ENCODE data around the gene NLK. TPM values are rescaled to one million over a fixed set of nuclear protein-coding genes. Genes with fewer than 3 reads are reported as not detected.
"Not testable (repeated sequence)": the region's sequence is repeated elsewhere in the genome, so short reads cannot be mapped to it uniquely, and the experiment has no call there.

Gene NLK
- total RNA-seq, 2 experiments from 2014 or later: 7.1 to 8.8 TPM

GRCh38 chr17:28194382-28194781, 151.9 kb downstream of the NLK start:
- Mint-ChIP-seq H3K9me3 (ENCODE audit: low read depth) (no peaks in the 10 kb centered on the region), H3K4me1 (peaks cover 4% of the 10 kb centered on the region), H3K4me3 (no peak overlapping the region), H3K36me3 (ENCODE audit: low read depth) (peaks cover 8% of the 10 kb centered on the region), H3K27ac (no peak overlapping the region), H3K27me3 (no peaks in the 10 kb centered on the region)
- intact Hi-C loops (cut with DNase I, micrococcal nuclease): loop anchor here in 1 of 2 experiments (10.0 kb wide), 1 partner anchor 60 kb away; no protein-coding TSS in a partner anchor
- no peak for DNase-seq
- no peak for ATAC-seq
- POLR2A ChIA-PET: no interaction called here
- CTCF ChIA-PET: no interaction called here

- no peaks in the 10 kb centered on the region for H3K9me3 Mint-ChIP-seq (ENCODE audit: low read depth)
These were observed 154.2 kb downstream of the NLK start for GRCh38 chr17:28196636-28197035.

GRCh38 chr17:28199115-28199514, 156.6 kb downstream of the NLK start:
- no peak for DNase-seq
- Mint-ChIP-seq H3K27me3 (no peaks in the 10 kb centered on the region), H3K4me3 (no peak overlapping the region), H3K4me1 (peaks cover 4% of the 10 kb centered on the region), H3K9me3 (ENCODE audit: low read depth) (no peaks in the 10 kb centered on the region), H3K36me3 (ENCODE audit: low read depth) (peaks cover 8% of the 10 kb centered on the region), H3K27ac (no peak overlapping the region)
- ATAC-seq: no peak
- ChIA-PET CTCF (interaction anchor here (0.7 kb wide), 1 partner anchor 282 kb away, joined by 4 read pairs; no protein-coding TSS in a partner anchor), POLR2A (no interaction called here)
- intact Hi-C loops (cut with DNase I, micrococcal nuclease): loop anchor here in 1 of 2 experiments (10.0 kb wide), 1 partner anchor 56 kb away; no protein-coding TSS in a partner anchor

More at GRCh38 chr17:28196636-28197035, 154.2 kb downstream of the NLK start:
- Mint-ChIP-seq H3K36me3 (ENCODE audit: low read depth) (peaks cover 8% of the 10 kb centered on the region), H3K4me1 (peaks cover 4% of the 10 kb centered on the region), H3K27me3 (no peaks in the 10 kb centered on the region), H3K27ac (no peak overlapping the region), H3K4me3 (no peak overlapping the region)
- ATAC-seq (no peak), DNase-seq (no peak)
- POLR2A ChIA-PET: no interaction called here
- CTCF ChIA-PET: no interaction called here
- intact Hi-C loops (cut with DNase I, micrococcal nuclease): loop anchor here in 1 of 2 experiments (10.0 kb wide), 1 partner anchor 58 kb away; no protein-coding TSS in a partner anchor

GRCh38 chr17:28199728-28200127, 157.3 kb downstream of the NLK start:
- no peak overlapping the region for H3K27ac Mint-ChIP-seq
- no peak overlapping the region for H3K4me3 Mint-ChIP-seq
- no peak for DNase-seq
- no peaks in the 10 kb centered on the region for H3K9me3 Mint-ChIP-seq (ENCODE audit: low read depth)
- POLR2A ChIA-PET: no interaction called here
- H3K27me3 Mint-ChIP-seq: no peaks in the 10 kb centered on the region
- H3K36me3 Mint-ChIP-seq (ENCODE audit: low read depth): peaks cover 8% of the 10 kb centered on the region
- CTCF ChIA-PET: no interaction called here
- intact Hi-C loops (cut with DNase I, micrococcal nuclease): loop anchor here in 1 of 2 experiments (10.0 kb wide), 1 partner anchor 55 kb away; no protein-coding TSS in a partner anchor
- no peak for ATAC-seq
- peaks cover 4% of the 10 kb centered on the region for H3K4me1 Mint-ChIP-seq

- Mint-ChIP-seq H3K27me3 (peaks cover 5% of the 10 kb centered on the region), H3K4me3 (no peak overlapping the region), H3K36me3 (ENCODE audit: low read depth) (peaks cover 4% of the 10 kb centered on the region), H3K27ac (no peak overlapping the region), H3K4me1 (no peaks in the 10 kb centered on the region), H3K9me3 (ENCODE audit: low read depth) (no peaks in the 10 kb centered on the region)
- ChIA-PET CTCF (no interaction called here), POLR2A (no interaction called here)
- no peak for DNase-seq
- intact Hi-C loops (cut with DNase I, micrococcal nuclease): no loop called here
- ATAC-seq: no peak
These were observed 158.8 kb downstream of the NLK start for GRCh38 chr17:28201315-28201714.

- ATAC-seq (no peak), DNase-seq (no peak)
- H3K27ac Mint-ChIP-seq: no peak overlapping the region
- POLR2A ChIA-PET: no interaction called here
- no peaks in the 10 kb centered on the region for H3K36me3 Mint-ChIP-seq (ENCODE audit: low read depth)
- intact Hi-C loops (cut with DNase I, micrococcal nuclease): no loop called here
- H3K4me3 Mint-ChIP-seq: no peak overlapping the region
- CTCF ChIA-PET: no interaction called here
- H3K4me1 Mint-ChIP-seq: no peaks in the 10 kb centered on the region
- H3K9me3 Mint-ChIP-seq (ENCODE audit: low read depth): no peaks in the 10 kb centered on the region
- H3K27me3 Mint-ChIP-seq: peaks cover 5% of the 10 kb centered on the region
These were observed 161.8 kb downstream of the NLK start for GRCh38 chr17:28204244-28204643.

GRCh38 chr17:28204751-28205150, 162.3 kb downstream of the NLK start:
- Mint-ChIP-seq H3K27ac (no peak overlapping the region), H3K4me1 (no peaks in the 10 kb centered on the region), H3K4me3 (no peak overlapping the region), H3K36me3 (ENCODE audit: low read depth) (no peaks in the 10 kb centered on the region), H3K27me3 (peaks cover 5% of the 10 kb centered on the region), H3K9me3 (ENCODE audit: low read depth) (no peaks in the 10 kb centered on the region)
- ChIA-PET POLR2A (no interaction called here), CTCF (no interaction called here)
- ATAC-seq (no peak), DNase-seq (no peak)
- intact Hi-C loops (cut with DNase I, micrococcal nuclease): no loop called here

GRCh38 chr17:28206292-28206691, 163.8 kb downstream of the NLK start:
- ChIA-PET CTCF (no interaction called here), POLR2A (interaction anchor here (0.7 kb wide), 1 partner anchor 256 kb away, joined by 4 read pairs; no protein-coding TSS in a partner anchor)
- no peaks in the 10 kb centered on the region for H3K4me1 Mint-ChIP-seq
- intact Hi-C loops (cut with DNase I, micrococcal nuclease): no loop called here
- DNase-seq (no peak), ATAC-seq (no peak)
- peaks cover 5% of the 10 kb centered on the region for H3K27me3 Mint-ChIP-seq
- H3K9me3 Mint-ChIP-seq (ENCODE audit: low read depth): no peaks in the 10 kb centered on the region
- no peak overlapping the region for H3K4me3 Mint-ChIP-seq
- no peak overlapping the region for H3K27ac Mint-ChIP-seq
- peaks cover 3% of the 10 kb centered on the region for H3K36me3 Mint-ChIP-seq (ENCODE audit: low read depth)

GRCh38 chr17:28211811-28212210, 169.3 kb downstream of the NLK start:
- ATAC-seq (no peak), DNase-seq (no peak)
- intact Hi-C loops (cut with DNase I, micrococcal nuclease): no loop called here
- CTCF ChIA-PET: no interaction called here
- Mint-ChIP-seq H3K9me3 (ENCODE audit: low read depth) (no peaks in the 10 kb centered on the region), H3K27me3 (peaks cover 6% of the 10 kb centered on the region), H3K27ac (no peak overlapping the region), H3K4me1 (peaks cover 9% of the 10 kb centered on the region), H3K36me3 (ENCODE audit: low read depth) (peaks cover 3% of the 10 kb centered on the region), H3K4me3 (no peak overlapping the region)
- POLR2A ChIA-PET: no interaction called here

GRCh38 chr17:28213578-28213977, 171.1 kb downstream of the NLK start:
- H3K36me3 Mint-ChIP-seq (ENCODE audit: low read depth); DNase-seq; H3K9me3 Mint-ChIP-seq (ENCODE audit: low read depth); ATAC-seq; H3K27ac Mint-ChIP-seq; H3K4me1 Mint-ChIP-seq; intact Hi-C loops (cut with DNase I, micrococcal nuclease); H3K27me3 Mint-ChIP-seq; POLR2A ChIA-PET; H3K4me3 Mint-ChIP-seq; CTCF ChIA-PET: not testable (repeated sequence)

- H3K36me3 Mint-ChIP-seq (ENCODE audit: low read depth): no peaks in the 10 kb centered on the region
- ChIA-PET POLR2A (no interaction called here), CTCF (interaction anchor here (0.6 to 1.4 kb wide), 3 partner anchors 18 to 255 kb away, joined by 3 to 4 read pairs (median 3); no protein-coding TSS in a partner anchor)
- no peaks in the 10 kb centered on the region for H3K9me3 Mint-ChIP-seq (ENCODE audit: low read depth)
- H3K4me1 Mint-ChIP-seq: peaks cover 10% of the 10 kb centered on the region
- no peak for DNase-seq
- no peak overlapping the region for H3K4me3 Mint-ChIP-seq
- no peak for ATAC-seq
- H3K27me3 Mint-ChIP-seq: peaks cover 6% of the 10 kb centered on the region
- no peak overlapping the region for H3K27ac Mint-ChIP-seq
- intact Hi-C loops (cut with DNase I, micrococcal nuclease): no loop called here
These were observed 173.6 kb downstream of the NLK start for GRCh38 chr17:28216052-28216451.

GRCh38 chr17:28216528-28216927, 174.1 kb downstream of the NLK start:
- peaks cover 10% of the 10 kb centered on the region for H3K4me1 Mint-ChIP-seq
- POLR2A ChIA-PET: no interaction called here
- H3K36me3 Mint-ChIP-seq (ENCODE audit: low read depth): no peaks in the 10 kb centered on the region
- H3K27ac Mint-ChIP-seq: no peak overlapping the region
- H3K9me3 Mint-ChIP-seq (ENCODE audit: low read depth): no peaks in the 10 kb centered on the region
- peak; percentile 60 for ATAC-seq
- H3K27me3 Mint-ChIP-seq: peaks cover 6% of the 10 kb centered on the region
- intact Hi-C loops (cut with DNase I, micrococcal nuclease): no loop called here
- DNase-seq: peak; percentile 24
- CTCF ChIA-PET: interaction anchor here (0.6 to 1.4 kb wide), 3 partner anchors 16 to 254 kb away, joined by 3 to 4 read pairs (median 3); no protein-coding TSS in a partner anchor
- H3K4me3 Mint-ChIP-seq: no peak overlapping the region

Data from activated CD4-positive, alpha-beta T cell treated with anti-CD3 and anti-CD28 coated beads for 36 hours (primary cell).